Activated naive CD8-positive, alpha-beta T cell treated with anti-CD3 and anti-CD28 coated beads, Interleukin-2, amount 50 U/mL, for 16 hours (primary cell): ENCODE results near the gene ZNF320.
"Not testable (repeated sequence)": the region's sequence is repeated elsewhere in the genome, so short reads cannot be mapped to it uniquely, and the experiment has no call there.

Source experiments
- DNase-seq: peaks from one replicate; pipeline ENCODE4 v3.0.0-alpha.2; 2020; ENCODE audit warnings: low read depth, low spot score

Gene ZNF320

GRCh38 chr19:52897138-52897935 is at the start of gene ZNF320:
ZNF320 (minus strand) TSS chr19:52897635; CDS start chr19:52890255, 7,380 bp downstream.
- DNase-seq: peak; percentile 89

GRCh38 chr19:52946322-52947310 is 49.2 kb upstream of the ZNF320 start:
- DNase-seq: no peak

GRCh38 chr19:52945652-52946321 is 48.4 kb upstream of the ZNF320 start:
- DNase-seq: no peak

GRCh38 chr19:52944703-52945493 is 47.5 kb upstream of the ZNF320 start:
- DNase-seq: not testable (repeated sequence)

- no peak for DNase-seq
Measured at GRCh38 chr19:52943884-52944643, 46.6 kb upstream of the ZNF320 start.

- no peak for DNase-seq
Measured at GRCh38 chr19:52943134-52943883, 45.9 kb upstream of the ZNF320 start.

GRCh38 chr19:52942386-52943133 is 45.1 kb upstream of the ZNF320 start:
- DNase-seq: peak; percentile 83

- DNase-seq: no peak
Measured at GRCh38 chr19:52941941-52942385, 44.5 kb upstream of the ZNF320 start.

GRCh38 chr19:52941523-52941922 is 44.1 kb upstream of the ZNF320 start:
- not testable (repeated sequence) for DNase-seq

GRCh38 chr19:52940905-52941304 is 43.5 kb upstream of the ZNF320 start:
- not testable (repeated sequence) for DNase-seq

GRCh38 chr19:52938761-52939160 is 41.3 kb upstream of the ZNF320 start:
- DNase-seq: no peak

GRCh38 chr19:52936954-52937325 is 39.5 kb upstream of the ZNF320 start:
- no peak for DNase-seq

- no peak for DNase-seq
Measured at GRCh38 chr19:52936151-52936953, 38.9 kb upstream of the ZNF320 start.

- DNase-seq: no peak
Measured at GRCh38 chr19:52935434-52935833, 38.0 kb upstream of the ZNF320 start.

- DNase-seq: not testable (repeated sequence)
Measured at GRCh38 chr19:52924641-52925040, 27.2 kb upstream of the ZNF320 start.

- no peak for DNase-seq
Measured at GRCh38 chr19:52923778-52924593, 26.6 kb upstream of the ZNF320 start.
